HCT116 (cell line): ENCODE results near the gene MYEOV. TPM values are rescaled to one million over a fixed set of nuclear protein-coding genes. Genes with fewer than 3 reads are reported as not detected.

Experiments used
- ATAC-seq: fragments of 200-7000 bp; cut with Tn5 transposase; 2 replicates; pipeline ENCODE4 v1.9.1; 2020; ENCODE audit warnings: mild to moderate bottlenecking, moderate library complexity
- BruUV-seq: library from RNA; stranded (reverse); fragments of 400-500 nt; replicated peaks from 2 replicates; lab custom pipeline; 2021; lab: Mats Ljungman, UMichigan
- CTCF ChIA-PET: fragments of 300-600 bp; sonication (Branson Sonifier 250); formaldehyde crosslinking; loops from one replicate; lab custom pipeline; 2021; ENCODE audit warnings: antibody characterized with exemption; lab: Charles Lee
- POLR2A ChIA-PET: fragments of 300-600, 350-600 bp; sonication (Branson Sonifier 250); formaldehyde crosslinking; loops from one replicate; lab custom pipeline; 2021; ENCODE audit warnings: antibody characterized with exemption; lab: Charles Lee
- RAD21 ChIA-PET, 2 experiments: fragments of 300-600 bp; sonication (Branson Sonifier 250); formaldehyde crosslinking; loops; one replicate each; lab custom pipeline; 2023; ENCODE audit warnings: low total read pairs in 2 of 2; ENCODE audit not compliant: uncharacterized antibody in 2 of 2, unreplicated experiment in 2 of 2, low non-redundant PET in 1 of 2; lab: Charles Lee
- DNase-seq: peaks from one replicate; pipeline ENCODE4 v3.0.0-alpha.2; 2010; ENCODE audit warnings: low read depth, low spot score
- H2AFZ ChIP-seq: fragments of 200-600 bp; shearing (Covaris generic), sonication (generic); 2 replicates; pipeline ENCODE4 v1.6.1; 2017; ENCODE audit warnings: low read depth, mixed run types, mixed read lengths, antibody characterized with exemption, low read length; ENCODE audit not compliant: poor library complexity, severe bottlenecking
- H3K27ac ChIP-seq: 2 replicates; pipeline ENCODE4 v1.5.1; 2012; ENCODE audit warnings: low read depth, low read length
- H3K27me3 ChIP-seq: fragments of 200-600 bp; sonication (generic); 2 replicates; pipeline ENCODE4 v1.6.1; 2016; ENCODE audit warnings: mixed run types, low read length, mixed read lengths; ENCODE audit not compliant: insufficient read depth
- H3K36me3 ChIP-seq, 2 experiments: fragments of 200-500 bp in 1 of 2; fragments of 200-600 bp in 1 of 2; sonication (Bioruptor generic) in 1 of 2; sonication (generic) in 1 of 2; 2 replicates each; pipeline versions ENCODE4 v1.5.1 to v1.6.1; 2014 to 2016; ENCODE audit warnings: low read length in 2 of 2, inconsistent platforms in 1 of 2, mixed read lengths in 1 of 2, mixed run types in 1 of 2; ENCODE audit not compliant: insufficient read depth in 2 of 2, control insufficient read depth in 1 of 2
- H3K4me1 ChIP-seq, 2 experiments: fragments of 200-600 bp in 1 of 2; sonication (generic) in 1 of 2; 2 replicates each; pipeline versions ENCODE4 v1.5.1 to v1.6.1; 2012 to 2017; ENCODE audit warnings: low read length in 2 of 2, inconsistent platforms in 1 of 2, mild to moderate bottlenecking in 1 of 2, mixed read lengths in 1 of 2, mixed run types in 1 of 2, moderate library complexity in 1 of 2; ENCODE audit not compliant: insufficient read depth in 2 of 2, control insufficient read depth in 1 of 2
- H3K4me2 ChIP-seq: fragments of 200-600 bp; sonication (generic); 2 replicates; pipeline ENCODE4 v1.6.1; 2017; ENCODE audit warnings: mixed run types, low read length, mixed read lengths
- H3K4me3 ChIP-seq, 2 experiments: fragments of 200-600 bp in 1 of 2; sonication (generic) in 1 of 2; replicated peaks in 1 of 2; 2 replicates each; pipeline ENCODE4 v1.5.1; 2011 to 2016; ENCODE audit warnings: low read length in 2 of 2, control low read depth in 1 of 2, low read depth in 1 of 2, mild to moderate bottlenecking in 1 of 2, mixed read lengths in 1 of 2, mixed run types in 1 of 2
- H3K79me2 ChIP-seq: fragments of 200-600 bp; sonication (generic); 2 replicates; pipeline ENCODE4 v1.6.1; 2017; ENCODE audit warnings: mild to moderate bottlenecking, mixed run types, low read length, moderate library complexity, mixed read lengths; ENCODE audit not compliant: insufficient read depth
- H3K9ac ChIP-seq: fragments of 200-600 bp; sonication (generic); 2 replicates; pipeline ENCODE4 v1.6.1; 2016; ENCODE audit warnings: low read length, mixed read lengths
- H3K9me2 ChIP-seq: fragments of 200-600 bp; sonication (generic), shearing (Covaris generic); 2 replicates; pipeline ENCODE4 v1.6.1; 2017; ENCODE audit warnings: mixed run types, mild to moderate bottlenecking, moderate library complexity; ENCODE audit not compliant: insufficient read depth
- H3K9me3 ChIP-seq, 2 experiments: fragments of 200-500 bp in 1 of 2; fragments of 200-600 bp in 1 of 2; sonication (Bioruptor generic) in 1 of 2; sonication (generic) in 1 of 2; 2 replicates each; pipeline ENCODE4 v1.6.1; 2014 to 2017; ENCODE audit warnings: low read length in 2 of 2, mixed read lengths in 2 of 2, inconsistent platforms in 1 of 2, low read depth in 1 of 2, mild to moderate bottlenecking in 1 of 2, mixed run types in 1 of 2, moderate library complexity in 1 of 2; ENCODE audit not compliant: control insufficient read depth in 1 of 2, insufficient read depth in 1 of 2
- H4K20me1 ChIP-seq: fragments of 200-600 bp; sonication (generic), shearing (Covaris generic); 2 replicates; pipeline ENCODE4 v1.6.1; 2017; ENCODE audit warnings: mixed run types, mild to moderate bottlenecking, moderate library complexity; ENCODE audit not compliant: insufficient read depth
- CBX3 ChIP-seq: IDR thresholded peaks from 2 replicates; pipeline ENCODE4 v1.6.1; 2012; ENCODE audit warnings: low read depth
- CEBPB ChIP-seq: IDR thresholded peaks from 2 replicates; pipeline ENCODE4 v1.6.1; 2012; ENCODE audit warnings: low read depth
- CTCF ChIP-seq, 3 experiments: fragments of 200-600 bp in 1 of 3; sonication (generic) in 1 of 3; IDR thresholded peaks in 2 of 3; conservative IDR thresholded peaks in 1 of 3; 2 replicates each; pipeline ENCODE4 v1.5.1; 2012 to 2017; ENCODE audit warnings: low read depth in 2 of 3, low read length in 2 of 3, antibody characterized with exemption in 1 of 3, borderline replicate concordance in 1 of 3, control low read depth in 1 of 3, mild to moderate bottlenecking in 1 of 3, mixed read lengths in 1 of 3, mixed run types in 1 of 3, moderate library complexity in 1 of 3; ENCODE audit not compliant: insufficient read depth in 1 of 3
- ELF1 ChIP-seq: IDR thresholded peaks from 2 replicates; pipeline ENCODE4 v1.6.1; 2012; ENCODE audit warnings: low read depth, borderline replicate concordance
- EZH2phosphoT487 ChIP-seq: fragments of 200-600 bp; IDR thresholded peaks from 2 replicates; pipeline ENCODE4 v1.6.1; 2018; ENCODE audit warnings: antibody characterized with exemption, borderline replicate concordance
- FOSL1 ChIP-seq: IDR thresholded peaks from 2 replicates; pipeline ENCODE4 v1.6.1; 2012; ENCODE audit warnings: low read depth
- JUND ChIP-seq: IDR thresholded peaks from 2 replicates; pipeline ENCODE4 v1.6.1; 2012
- MAX ChIP-seq: IDR thresholded peaks from 2 replicates; pipeline ENCODE4 v1.6.1; 2012
- SIN3A ChIP-seq: IDR thresholded peaks from 2 replicates; pipeline ENCODE4 v1.6.1; 2012; ENCODE audit warnings: low read depth
- SRF ChIP-seq: IDR thresholded peaks from 2 replicates; pipeline ENCODE4 v1.6.1; 2012; ENCODE audit warnings: low read depth
- YY1 ChIP-seq: IDR thresholded peaks from 2 replicates; pipeline ENCODE4 v1.6.1; 2011; ENCODE audit warnings: low read length, low read depth, moderate library complexity, mild to moderate bottlenecking; ENCODE audit not compliant: insufficient replicate concordance; ENCODE audit errors: extremely low read depth
- ZFX ChIP-seq: fragments of 450-650 bp; IDR thresholded peaks from 2 replicates; pipeline ENCODE4 v1.6.1; 2017
- ZNF274 ChIP-seq: fragments of 200-500 bp; sonication (Bioruptor generic); IDR thresholded peaks from 2 replicates; pipeline ENCODE4 v1.6.1; 2014; ENCODE audit warnings: mild to moderate bottlenecking, low read depth, low read length, inconsistent platforms
- intact Hi-C: fragments of 100-400 bp; cut with micrococcal nuclease; formaldehyde crosslinking; loops from 2 replicates; pipeline ENCODE4 v1.10.0; 2022
- total RNA-seq: library from RNA; stranded (reverse); gene quantifications from one replicate; pipeline ENCODE4 v1.2.1, GENCODE V29; 2021; ENCODE audit not compliant: unreplicated experiment

The MYEOV gene
- total RNA-seq, 1 experiment from 2014 or later: 135 TPM

GRCh38 chr11:69312453-69313404 is 18.8 kb downstream of the MYEOV start:
- no peak overlapping the region for H3K9ac ChIP-seq
- ChIA-PET CTCF (no interaction called here), RAD21 (no interaction called here), POLR2A (interaction anchor here (0.5 kb wide), 1 partner anchor 19 kb away, joined by 3 read pairs; the partner anchor contains the start of gene MYEOV)
- H3K4me1 ChIP-seq: peaks cover 0 to 33% of the 10 kb centered on the region in 2 experiments; a peak in 1 of 4 replicates
- peaks cover 86% of the 10 kb centered on the region for H3K79me2 ChIP-seq
- no peak for DNase-seq
- H4K20me1 ChIP-seq: peaks cover 2% of the 10 kb centered on the region
- peaks cover 0 to 20% of the 10 kb centered on the region in 2 experiments; a peak in 1 of 4 replicates for H3K36me3 ChIP-seq
- H3K27me3 ChIP-seq: no peaks in the 10 kb centered on the region
- H3K27ac ChIP-seq: no peak overlapping the region
- no peaks in the 10 kb centered on the region for H3K9me3 ChIP-seq
- intact Hi-C loops: no loop called here
- no peak overlapping the region for H3K4me3 ChIP-seq
- BruUV-seq: no TSS peak
- H3K4me2 ChIP-seq: no peak overlapping the region
- H2AFZ ChIP-seq: no peak overlapping the region
- no peaks in the 10 kb centered on the region for H3K9me2 ChIP-seq
- TF ChIP-seq CEBPB: no peak
- no peak for TF ChIP-seq ZNF274
- no peak for TF ChIP-seq FOSL1
- no peak for TF ChIP-seq SIN3A
- no peak for TF ChIP-seq CBX3
- no peak for TF ChIP-seq ZFX
- no peak for TF ChIP-seq MAX
- TF ChIP-seq ELF1: no peak
- TF ChIP-seq JUND: no peak
- no peak for TF ChIP-seq EZH2phosphoT487
- TF ChIP-seq YY1: no peak
- no peak for TF ChIP-seq SRF
- TF ChIP-seq CTCF (IDR thresholded peaks at IDR 0.05 in 2 of 3, conservative IDR thresholded peaks at IDR 0.05 in 1 of 3; ENCODE audit: borderline replicate concordance in 1 of 3, insufficient read depth in 1 of 3, low read depth in 2 of 3, low read length in 2 of 3): no peak
- TF ChIP-seq, all 23 proteins: peak for 0
- ATAC-seq: no peak
